Astrocyte (in vitro differentiated cells and primary cell): Measurements from ENCODE around the gene ACSL1. TPM values are rescaled to one million over a fixed set of nuclear protein-coding genes. Genes with fewer than 3 reads are reported as not detected.

ENCODE experiments used
- DNase-seq: peaks from one replicate; pipeline ENCODE4 v3.0.0-alpha.2; 2010; ENCODE audit warnings: low read depth
- FAIRE-seq: peaks from 2 replicates; lab custom pipeline; 2011; peaks lifted over from hg19 to GRCh38; lab: Jason Lieb, UNC
- H2AFZ ChIP-seq: 2 replicates; pipeline ENCODE4 v1.6.0; 2012; ENCODE audit warnings: low read depth, low read length, inconsistent platforms
- H3K27ac ChIP-seq: 2 replicates; pipeline ENCODE4 v1.5.1; 2011; ENCODE audit warnings: low read depth, low read length, inconsistent platforms
- H3K27me3 ChIP-seq: 2 replicates; pipeline ENCODE4 v1.6.0; 2011; ENCODE audit warnings: low read length, inconsistent platforms; ENCODE audit not compliant: insufficient read depth
- H3K36me3 ChIP-seq: 2 replicates; pipeline ENCODE4 v1.5.1; 2011; ENCODE audit warnings: low read length, inconsistent platforms; ENCODE audit not compliant: insufficient read depth
- H3K4me1 ChIP-seq: 2 replicates; pipeline ENCODE4 v1.5.1; 2011; ENCODE audit warnings: low read length, inconsistent platforms; ENCODE audit not compliant: insufficient read depth
- H3K4me2 ChIP-seq: 2 replicates; pipeline ENCODE4 v1.6.0; 2012; ENCODE audit warnings: low read length, inconsistent platforms
- H3K4me3 ChIP-seq: 2 replicates; pipeline ENCODE4 v1.5.1; 2011; ENCODE audit warnings: low read depth, mild to moderate bottlenecking, low read length, inconsistent platforms; ENCODE audit not compliant: insufficient read depth
- H3K79me2 ChIP-seq: 2 replicates; pipeline ENCODE4 v1.6.0; 2012; ENCODE audit warnings: mild to moderate bottlenecking, low read length, inconsistent platforms; ENCODE audit not compliant: insufficient read depth
- H3K9ac ChIP-seq: 2 replicates; pipeline ENCODE4 v1.6.0; 2012; ENCODE audit warnings: mild to moderate bottlenecking, low read length, inconsistent platforms
- H3K9me3 ChIP-seq: 2 replicates; pipeline ENCODE4 v1.5.1; 2012; ENCODE audit warnings: low read depth, mild to moderate bottlenecking, low read length, inconsistent platforms; ENCODE audit not compliant: insufficient read depth
- H4K20me1 ChIP-seq: 2 replicates; pipeline ENCODE4 v1.6.0; 2012; ENCODE audit warnings: low read length, inconsistent platforms; ENCODE audit not compliant: insufficient read depth
- H3K27ac Mint-ChIP-seq: one replicate; pipeline ENCODE4 v1.8.0; 2021; ENCODE audit warnings: mild to moderate bottlenecking, mixed read lengths; ENCODE audit not compliant: unreplicated experiment
- H3K27me3 Mint-ChIP-seq: one replicate; pipeline ENCODE4 v1.8.0; 2021; ENCODE audit warnings: low read depth, mixed read lengths; ENCODE audit not compliant: unreplicated experiment
- H3K36me3 Mint-ChIP-seq: one replicate; pipeline ENCODE4 v1.8.0; 2021; ENCODE audit warnings: low read depth, mixed read lengths; ENCODE audit not compliant: unreplicated experiment
- H3K4me1 Mint-ChIP-seq: one replicate; pipeline ENCODE4 v1.8.0; 2021; ENCODE audit warnings: low read depth, mixed read lengths; ENCODE audit not compliant: unreplicated experiment
- H3K4me3 Mint-ChIP-seq: one replicate; pipeline ENCODE4 v1.8.0; 2021; ENCODE audit warnings: mild to moderate bottlenecking, moderate library complexity, mixed read lengths; ENCODE audit not compliant: unreplicated experiment
- H3K9me3 Mint-ChIP-seq: one replicate; pipeline ENCODE4 v1.8.0; 2021; ENCODE audit warnings: mild to moderate bottlenecking, mixed read lengths; ENCODE audit not compliant: unreplicated experiment
- EZH2 ChIP-seq: IDR thresholded peaks from 2 replicates; pipeline ENCODE4 v1.6.1; 2012; ENCODE audit warnings: mild to moderate bottlenecking, low read length, inconsistent platforms; ENCODE audit not compliant: insufficient read depth
- total RNA-seq: library from RNA; stranded (reverse); gene quantifications from 2 replicates; pipeline ENCODE4 v1.2.1, GENCODE V29; 2021
- TF ChIP-seq, protein P1 (sequence below): IDR thresholded peaks from 2 replicates; pipeline ENCODE4 v1.5.1; 2011; ENCODE audit warnings: low read depth, mild to moderate bottlenecking, inconsistent platforms, low read length, moderate library complexity; ENCODE audit not compliant: insufficient read depth

Gene ACSL1
- total RNA-seq, 1 donor from 2014 or later = 7.0 TPM

DNA sequence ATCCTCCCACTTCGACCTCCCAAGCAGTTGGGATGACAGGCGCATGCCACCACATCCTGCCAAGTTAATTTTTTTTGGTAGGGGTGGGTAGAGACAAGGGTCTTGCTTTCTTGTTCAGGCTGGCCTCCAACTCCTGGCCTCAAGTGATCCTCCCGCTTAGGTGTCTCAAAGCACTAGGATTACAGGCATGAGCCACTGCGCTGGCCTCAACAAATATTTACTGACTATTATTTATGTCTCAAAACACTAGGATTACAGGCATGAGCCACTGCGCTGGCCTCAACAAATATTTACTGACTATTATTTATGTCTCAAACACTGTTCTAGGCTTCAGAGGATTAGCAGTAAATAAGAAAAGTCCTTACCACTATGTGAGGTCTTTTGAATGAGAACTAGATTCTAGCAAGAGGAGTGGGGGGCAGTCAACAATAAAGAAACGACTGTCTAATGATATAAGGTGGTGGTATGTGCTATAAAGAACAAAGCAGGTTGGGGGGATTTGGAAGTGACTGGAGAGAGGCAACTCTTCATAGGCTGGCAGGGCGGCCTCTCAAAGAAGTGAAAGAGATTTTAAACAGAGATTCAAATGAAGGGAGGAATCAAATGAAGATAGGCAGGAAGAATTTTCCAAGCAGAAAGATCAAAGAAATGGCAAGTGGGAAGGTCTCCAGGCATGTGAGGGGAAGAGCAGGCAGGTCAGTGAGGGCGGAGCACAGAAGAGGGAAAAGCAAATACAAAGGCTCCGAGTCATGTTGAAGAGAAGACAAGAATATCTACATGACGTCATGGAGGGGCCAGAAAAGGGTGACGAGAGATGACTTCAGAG, 12.7 kb upstream of the ACSL1 start:
- no peak for TF ChIP-seq EZH2
- TF ChIP-seq, protein P1, sequence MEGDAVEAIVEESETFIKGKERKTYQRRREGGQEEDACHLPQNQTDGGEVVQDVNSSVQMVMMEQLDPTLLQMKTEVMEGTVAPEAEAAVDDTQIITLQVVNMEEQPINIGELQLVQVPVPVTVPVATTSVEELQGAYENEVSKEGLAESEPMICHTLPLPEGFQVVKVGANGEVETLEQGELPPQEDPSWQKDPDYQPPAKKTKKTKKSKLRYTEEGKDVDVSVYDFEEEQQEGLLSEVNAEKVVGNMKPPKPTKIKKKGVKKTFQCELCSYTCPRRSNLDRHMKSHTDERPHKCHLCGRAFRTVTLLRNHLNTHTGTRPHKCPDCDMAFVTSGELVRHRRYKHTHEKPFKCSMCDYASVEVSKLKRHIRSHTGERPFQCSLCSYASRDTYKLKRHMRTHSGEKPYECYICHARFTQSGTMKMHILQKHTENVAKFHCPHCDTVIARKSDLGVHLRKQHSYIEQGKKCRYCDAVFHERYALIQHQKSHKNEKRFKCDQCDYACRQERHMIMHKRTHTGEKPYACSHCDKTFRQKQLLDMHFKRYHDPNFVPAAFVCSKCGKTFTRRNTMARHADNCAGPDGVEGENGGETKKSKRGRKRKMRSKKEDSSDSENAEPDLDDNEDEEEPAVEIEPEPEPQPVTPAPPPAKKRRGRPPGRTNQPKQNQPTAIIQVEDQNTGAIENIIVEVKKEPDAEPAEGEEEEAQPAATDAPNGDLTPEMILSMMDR = no peak
- FAIRE-seq = no peak
- Mint-ChIP-seq H3K4me1 (peaks cover 8% of the 10 kb centered on the region), H3K36me3 (no peaks in the 10 kb centered on the region), H3K4me3 (no peak overlapping the region), H3K27ac (peak overlapping the region; percentile 20), H3K27me3 (peaks cover 32% of the 10 kb centered on the region), H3K9me3 (no peaks in the 10 kb centered on the region)
- H4K20me1 ChIP-seq = no peaks in the 10 kb centered on the region
- DNase-seq = no peak
- no peaks in the 10 kb centered on the region for H3K79me2 ChIP-seq
- no peaks in the 10 kb centered on the region for H3K36me3 ChIP-seq
- no peak overlapping the region for H3K4me3 ChIP-seq
- H3K9ac ChIP-seq = no peak overlapping the region
- no peak overlapping the region for H3K27ac ChIP-seq
- H3K27me3 ChIP-seq = peaks cover 7% of the 10 kb centered on the region
- H3K4me1 ChIP-seq = no peaks in the 10 kb centered on the region
- H3K9me3 ChIP-seq = no peaks in the 10 kb centered on the region
- no peak overlapping the region for H2AFZ ChIP-seq
- no peak overlapping the region for H3K4me2 ChIP-seq

DNA sequence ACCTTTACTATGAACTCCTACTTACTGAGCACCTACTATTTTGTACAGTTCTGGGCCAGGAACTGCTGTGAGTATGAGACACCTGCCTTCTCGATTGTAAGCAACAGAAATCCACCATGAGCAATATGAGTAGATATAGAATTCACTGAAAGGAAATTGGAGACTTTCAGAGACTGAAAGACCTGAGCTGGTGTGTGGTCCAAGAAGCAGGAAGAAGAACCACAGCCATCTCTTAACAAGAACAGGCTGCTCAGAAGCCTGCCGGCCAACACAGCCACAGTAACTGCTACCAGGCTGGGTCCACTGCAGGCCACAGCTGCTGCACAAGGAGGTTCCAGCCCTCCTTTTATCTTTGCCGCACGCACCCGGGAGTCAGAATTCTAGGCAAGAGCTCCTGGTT, 10.8 kb upstream of the ACSL1 start:
- Mint-ChIP-seq H3K27ac (no peak overlapping the region), H3K27me3 (peaks cover 19% of the 10 kb centered on the region), H3K9me3 (no peaks in the 10 kb centered on the region), H3K4me3 (no peak overlapping the region), H3K36me3 (no peaks in the 10 kb centered on the region), H3K4me1 (peaks cover 8% of the 10 kb centered on the region)
- Histone ChIP-seq H3K27me3 (peaks cover 10% of the 10 kb centered on the region), H3K4me2 (no peak overlapping the region), H3K36me3 (no peaks in the 10 kb centered on the region), H2AFZ (no peak overlapping the region), H3K4me1 (no peaks in the 10 kb centered on the region), H3K27ac (no peak overlapping the region), H3K9ac (no peak overlapping the region), H3K4me3 (no peak overlapping the region), H4K20me1 (no peaks in the 10 kb centered on the region), H3K9me3 (no peaks in the 10 kb centered on the region), H3K79me2 (no peaks in the 10 kb centered on the region)
- no peak for TF ChIP-seq EZH2
- TF ChIP-seq, protein P1 = no peak
- no peak for DNase-seq
- no peak for FAIRE-seq
